Measurements from ENCODE around the gene KL. TPM values are rescaled to one million over a fixed set of nuclear protein-coding genes. Genes with fewer than 3 reads are reported as not detected.

Gene KL
- total and polyA plus RNA-seq, 5 donors from 2014 or later: not detected

- H3K27me3 ChIP-seq (ENCODE audit: control insufficient read depth, insufficient read depth, low read length): peaks cover 4% of the 10 kb centered on the region
- Mint-ChIP-seq H3K27ac (no peak overlapping the region), H3K4me1 (no peaks in the 10 kb centered on the region), H3K4me3 (no peak overlapping the region), H3K27me3 (peaks cover 18% of the 10 kb centered on the region), H3K9me3 (no peaks in the 10 kb centered on the region), H3K36me3 (no peaks in the 10 kb centered on the region)
- H3K9me3 ChIP-seq (ENCODE audit: control insufficient read depth in 2 of 2, low read length in 2 of 2): no peaks in the 10 kb centered on the region
- no peaks in the 10 kb centered on the region for H3K36me3 ChIP-seq (ENCODE audit: control insufficient read depth, insufficient read depth, low read length)
- ATAC-seq (ENCODE audit: low read depth in 2 of 2) (no peak), DNase-seq (no peak)
- H3K4me3 ChIP-seq (ENCODE audit: low read depth, low read length): no peak overlapping the region
- H3K27ac ChIP-seq (ENCODE audit: insufficient read depth, low read length, poor library complexity, severe bottlenecking): no peak overlapping the region
- H3K4me1 ChIP-seq (ENCODE audit: control insufficient read depth, insufficient read depth, low read length, poor library complexity, severe bottlenecking): no peaks in the 10 kb centered on the region
These were observed 60.1 kb downstream of the KL start for GRCh38 chr13:33076001-33076992.

GRCh38 chr13:33078263-33078662, 62.0 kb downstream of the KL start:
- Histone ChIP-seq H3K9me3 (ENCODE audit: control insufficient read depth in 2 of 2, low read length in 2 of 2) (no peaks in the 10 kb centered on the region), H3K4me1 (ENCODE audit: control insufficient read depth, insufficient read depth, low read length, poor library complexity, severe bottlenecking) (no peaks in the 10 kb centered on the region), H3K27ac (ENCODE audit: insufficient read depth, low read length, poor library complexity, severe bottlenecking) (no peak overlapping the region), H3K27me3 (ENCODE audit: control insufficient read depth, insufficient read depth, low read length) (peaks cover 6% of the 10 kb centered on the region), H3K36me3 (ENCODE audit: control insufficient read depth, insufficient read depth, low read length) (no peaks in the 10 kb centered on the region), H3K4me3 (ENCODE audit: low read depth, low read length) (no peak overlapping the region)
- ATAC-seq (ENCODE audit: low read depth in 2 of 2) (no peak), DNase-seq (no peak)
- Mint-ChIP-seq H3K27ac (no peak overlapping the region), H3K9me3 (peaks cover 0 to 2% (median 0%) of the 10 kb centered on the region in 7 donors), H3K27me3 (peaks cover 18% of the 10 kb centered on the region), H3K4me3 (no peak overlapping the region), H3K4me1 (no peaks in the 10 kb centered on the region), H3K36me3 (no peaks in the 10 kb centered on the region)

GRCh38 chr13:33079960-33080359, 63.7 kb downstream of the KL start:
- Mint-ChIP-seq H3K27me3 (peaks cover 21% of the 10 kb centered on the region), H3K4me1 (no peaks in the 10 kb centered on the region), H3K9me3 (peaks cover 0 to 4% (median 0%) of the 10 kb centered on the region in 7 donors), H3K36me3 (no peaks in the 10 kb centered on the region), H3K27ac (no peak overlapping the region), H3K4me3 (no peak overlapping the region)
- H3K9me3 ChIP-seq (ENCODE audit: control insufficient read depth in 2 of 2, low read length in 2 of 2): no peaks in the 10 kb centered on the region
- H3K27ac ChIP-seq (ENCODE audit: insufficient read depth, low read length, poor library complexity, severe bottlenecking): no peak overlapping the region
- no peaks in the 10 kb centered on the region for H3K36me3 ChIP-seq (ENCODE audit: control insufficient read depth, insufficient read depth, low read length)
- H3K4me3 ChIP-seq (ENCODE audit: low read depth, low read length): no peak overlapping the region
- DNase-seq: no peak
- H3K4me1 ChIP-seq (ENCODE audit: control insufficient read depth, insufficient read depth, low read length, poor library complexity, severe bottlenecking): no peaks in the 10 kb centered on the region
- ATAC-seq (ENCODE audit: low read depth in 2 of 2): no peak
- peaks cover 6% of the 10 kb centered on the region for H3K27me3 ChIP-seq (ENCODE audit: control insufficient read depth, insufficient read depth, low read length)

- ATAC-seq (ENCODE audit: low read depth in 2 of 2) (no peak), DNase-seq (no peak)
- no peak overlapping the region for H3K27ac Mint-ChIP-seq
- no peak overlapping the region for H3K4me3 Mint-ChIP-seq
- peaks cover 0 to 4% (median 0%) of the 10 kb centered on the region in 7 donors for H3K9me3 Mint-ChIP-seq
- no peaks in the 10 kb centered on the region for H3K36me3 Mint-ChIP-seq
- no peaks in the 10 kb centered on the region for H3K4me1 Mint-ChIP-seq
- no peak overlapping the region for H3K4me3 ChIP-seq (ENCODE audit: low read depth, low read length)
- peaks cover 6% of the 10 kb centered on the region for H3K27me3 ChIP-seq (ENCODE audit: control insufficient read depth, insufficient read depth, low read length)
- H3K4me1 ChIP-seq (ENCODE audit: control insufficient read depth, insufficient read depth, low read length, poor library complexity, severe bottlenecking): no peaks in the 10 kb centered on the region
- H3K27ac ChIP-seq (ENCODE audit: insufficient read depth, low read length, poor library complexity, severe bottlenecking): no peak overlapping the region
- no peaks in the 10 kb centered on the region for H3K9me3 ChIP-seq (ENCODE audit: control insufficient read depth in 2 of 2, low read length in 2 of 2)
- no peaks in the 10 kb centered on the region for H3K36me3 ChIP-seq (ENCODE audit: control insufficient read depth, insufficient read depth, low read length)
- peaks cover 30% of the 10 kb centered on the region for H3K27me3 Mint-ChIP-seq
These were observed 64.9 kb downstream of the KL start for GRCh38 chr13:33080972-33081590.

- no peak for DNase-seq
- no peak overlapping the region for H3K4me3 ChIP-seq (ENCODE audit: low read depth, low read length)
- Mint-ChIP-seq H3K9me3 (peaks cover 0 to 4% (median 0%) of the 10 kb centered on the region in 7 donors), H3K36me3 (no peaks in the 10 kb centered on the region), H3K4me3 (no peak overlapping the region), H3K27ac (no peak overlapping the region), H3K4me1 (no peaks in the 10 kb centered on the region), H3K27me3 (peaks cover 27% of the 10 kb centered on the region)
- no peaks in the 10 kb centered on the region for H3K36me3 ChIP-seq (ENCODE audit: control insufficient read depth, insufficient read depth, low read length)
- no peaks in the 10 kb centered on the region for H3K9me3 ChIP-seq (ENCODE audit: control insufficient read depth in 2 of 2, low read length in 2 of 2)
- H3K27ac ChIP-seq (ENCODE audit: insufficient read depth, low read length, poor library complexity, severe bottlenecking): no peak overlapping the region
- peaks cover 6% of the 10 kb centered on the region for H3K27me3 ChIP-seq (ENCODE audit: control insufficient read depth, insufficient read depth, low read length)
- H3K4me1 ChIP-seq (ENCODE audit: control insufficient read depth, insufficient read depth, low read length, poor library complexity, severe bottlenecking): no peaks in the 10 kb centered on the region
- no peak for ATAC-seq (ENCODE audit: low read depth in 2 of 2)
These were observed 65.4 kb downstream of the KL start for GRCh38 chr13:33081666-33082065.

DNA sequence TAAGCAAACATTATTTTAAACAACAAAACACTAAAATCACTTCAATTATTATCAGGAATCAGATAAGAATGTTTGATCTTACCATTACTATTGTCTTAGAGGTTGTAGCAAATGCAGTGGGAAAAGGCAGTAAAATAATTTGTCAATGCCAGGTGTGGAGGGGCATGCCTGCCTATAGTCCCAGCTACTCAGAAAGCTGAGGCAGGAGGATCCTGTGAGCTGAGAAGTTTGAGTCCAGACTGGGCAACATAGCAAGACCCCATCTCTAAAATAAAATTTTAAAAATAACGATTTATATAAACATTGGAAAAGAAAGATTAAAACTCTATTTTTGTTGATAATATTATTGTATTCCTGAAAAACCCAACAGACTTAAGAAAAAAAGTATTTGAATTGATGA, 66.8 kb downstream of the KL start:
- DNase-seq: no peak
- H3K4me1 ChIP-seq (ENCODE audit: control insufficient read depth, insufficient read depth, low read length, poor library complexity, severe bottlenecking): no peaks in the 10 kb centered on the region
- H3K36me3 ChIP-seq (ENCODE audit: control insufficient read depth, insufficient read depth, low read length): no peaks in the 10 kb centered on the region
- no peak for ATAC-seq (ENCODE audit: low read depth in 2 of 2)
- H3K9me3 Mint-ChIP-seq: peaks cover 0 to 4% (median 0%) of the 10 kb centered on the region in 7 donors
- peaks cover 6% of the 10 kb centered on the region for H3K27me3 ChIP-seq (ENCODE audit: control insufficient read depth, insufficient read depth, low read length)
- H3K27me3 Mint-ChIP-seq: peaks cover 29% of the 10 kb centered on the region
- no peak overlapping the region for H3K4me3 Mint-ChIP-seq
- H3K4me3 ChIP-seq (ENCODE audit: low read depth, low read length): no peak overlapping the region
- H3K27ac Mint-ChIP-seq: no peak overlapping the region
- no peaks in the 10 kb centered on the region for H3K4me1 Mint-ChIP-seq
- H3K9me3 ChIP-seq (ENCODE audit: control insufficient read depth in 2 of 2, low read length in 2 of 2): no peaks in the 10 kb centered on the region
- no peaks in the 10 kb centered on the region for H3K36me3 Mint-ChIP-seq
- H3K27ac ChIP-seq (ENCODE audit: insufficient read depth, low read length, poor library complexity, severe bottlenecking): no peak overlapping the region

GRCh38 chr13:33087091-33087490, 70.9 kb downstream of the KL start:
- Histone ChIP-seq H3K27ac (ENCODE audit: insufficient read depth, low read length, poor library complexity, severe bottlenecking) (no peak overlapping the region), H3K27me3 (ENCODE audit: control insufficient read depth, insufficient read depth, low read length) (no peaks in the 10 kb centered on the region), H3K9me3 (ENCODE audit: control insufficient read depth in 2 of 2, low read length in 2 of 2) (no peaks in the 10 kb centered on the region), H3K36me3 (ENCODE audit: control insufficient read depth, insufficient read depth, low read length) (no peaks in the 10 kb centered on the region), H3K4me3 (ENCODE audit: low read depth, low read length) (no peak overlapping the region), H3K4me1 (ENCODE audit: control insufficient read depth, insufficient read depth, low read length, poor library complexity, severe bottlenecking) (no peaks in the 10 kb centered on the region)
- no peak overlapping the region for H3K4me3 Mint-ChIP-seq
- DNase-seq: no peak
- peaks cover 15% of the 10 kb centered on the region for H3K27me3 Mint-ChIP-seq
- ATAC-seq (ENCODE audit: low read depth in 2 of 2): no peak
- H3K27ac Mint-ChIP-seq: no peak overlapping the region
- H3K36me3 Mint-ChIP-seq: no peaks in the 10 kb centered on the region
- peaks cover 0 to 4% (median 0%) of the 10 kb centered on the region in 7 donors for H3K9me3 Mint-ChIP-seq
- H3K4me1 Mint-ChIP-seq: no peaks in the 10 kb centered on the region
